T-cell (primary cell): ENCODE data around the gene SRSF2. TPM values are rescaled to one million over a fixed set of nuclear protein-coding genes. Genes with fewer than 3 reads are reported as not detected.

Source experiments
- ATAC-seq, 4 experiments: fragments of 200-7000 bp in 3 of 4; fragments of 150-1000 bp in 1 of 4; cut with Tn5 transposase; replicated peaks in 1 of 4; 1 replicate in 3 of 4; 2 replicates in 1 of 4; pipeline ENCODE4 v1.10.0; 2021; ENCODE audit warnings: moderate library complexity in 3 of 4, mild to moderate bottlenecking in 2 of 4, moderate number of reproducible peaks in 1 of 4
- CTCF ChIA-PET, 2 donors: fragments of 300-600 bp; sonication (Branson Sonifier 250); formaldehyde crosslinking; loops; one replicate each; lab custom pipeline; 2022; ENCODE audit warnings: antibody characterized with exemption in 2 of 2; lab: Charles Lee
- POLR2A ChIA-PET, 2 donors: fragments of 300-600 bp; sonication (Branson Sonifier 250); formaldehyde crosslinking; loops; one replicate each; lab custom pipeline; 2022; ENCODE audit warnings: antibody characterized with exemption in 2 of 2; lab: Charles Lee
- DNase-seq, 35 experiments: peaks; one replicate each; pipeline versions ENCODE4 v3.0.0 to v3.0.0-alpha.2; 2013 to 2023
- H3K27ac ChIP-seq: one replicate; pipeline ENCODE4 v1.5.1; 2013; ENCODE audit warnings: low read length
- H3K27me3 ChIP-seq, 2 experiments: replicated peaks in 1 of 2; 1 replicate in 1 of 2; 2 replicates in 1 of 2; pipeline versions ENCODE4 v1.6.1 to v1.7.0; 2013; ENCODE audit warnings: low read length in 1 of 2, mixed read lengths in 1 of 2; ENCODE audit not compliant: control insufficient read depth in 2 of 2, insufficient read depth in 2 of 2; ENCODE audit errors: extremely low read depth in 1 of 2
- H3K36me3 ChIP-seq, 2 donors: 1 replicate in 1 of 2; 2 replicates in 1 of 2; pipeline versions ENCODE4 v1.6.1 to v1.7.0; 2013; ENCODE audit warnings: low read length in 1 of 2; ENCODE audit not compliant: control insufficient read depth in 2 of 2, insufficient read depth in 1 of 2; ENCODE audit errors: extremely low read depth in 1 of 2
- H3K4me1 ChIP-seq, 2 experiments: 1 replicate in 1 of 2; 2 replicates in 1 of 2; pipeline versions ENCODE4 v1.6.1 to v1.7.0; 2013; ENCODE audit warnings: low read length in 2 of 2, mixed read lengths in 1 of 2; ENCODE audit not compliant: insufficient read depth in 2 of 2, control insufficient read depth in 1 of 2; ENCODE audit errors: extremely low read depth in 1 of 2
- H3K4me3 ChIP-seq, 2 donors: 1 replicate in 1 of 2; 2 replicates in 1 of 2; pipeline versions ENCODE4 v1.5.1 to v1.7.0; 2013; ENCODE audit warnings: mild to moderate bottlenecking in 2 of 2, low read length in 1 of 2, moderate library complexity in 1 of 2; ENCODE audit not compliant: control insufficient read depth in 1 of 2; ENCODE audit errors: extremely low read depth in 1 of 2
- H3K9me3 ChIP-seq: 2 replicates; pipeline ENCODE4 v1.7.0; 2013
- H3K27ac Mint-ChIP-seq, 2 donors: one replicate each; pipeline ENCODE4 v1.8.0; 2020 to 2021; ENCODE audit warnings: mild to moderate bottlenecking in 2 of 2, mixed read lengths in 2 of 2
- H3K27me3 Mint-ChIP-seq, 2 donors: one replicate each; pipeline ENCODE4 v1.8.0; 2021 to 2022; ENCODE audit warnings: mixed read lengths in 2 of 2
- H3K36me3 Mint-ChIP-seq: one replicate; pipeline ENCODE4 v1.8.0; 2021; ENCODE audit warnings: mixed read lengths
- H3K4me1 Mint-ChIP-seq, 3 donors: one replicate each; pipeline ENCODE4 v1.8.0; 2020 to 2022; ENCODE audit warnings: mixed read lengths in 3 of 3, mild to moderate bottlenecking in 1 of 3
- H3K4me3 Mint-ChIP-seq, 3 donors: one replicate each; pipeline ENCODE4 v1.8.0; 2020 to 2022; ENCODE audit warnings: mild to moderate bottlenecking in 3 of 3, mixed read lengths in 3 of 3, moderate library complexity in 3 of 3
- H3K9me3 Mint-ChIP-seq, 3 donors: one replicate each; pipeline ENCODE4 v1.8.0; 2020 to 2022; ENCODE audit warnings: mixed read lengths in 3 of 3
- WGBS: methylation state at CpG from one replicate; pipeline ENCODE4 v1.1.5; 2013; ENCODE audit warnings: missing lambda C conversion rate; ENCODE audit not compliant: insufficient coverage; 5-methylcytosine and 5-hydroxymethylcytosine counted together
- total RNA-seq, 35 experiments: library from RNA in 6 of 35; stranded (reverse) in 6 of 35; fragments of 120-200 nt in 1 of 35; gene quantifications; one replicate each; pipeline versions ENCODE4 v1.2.1 to v1.2.4 and lab custom pipeline; 2013 to 2026

Gene SRSF2, protein sequence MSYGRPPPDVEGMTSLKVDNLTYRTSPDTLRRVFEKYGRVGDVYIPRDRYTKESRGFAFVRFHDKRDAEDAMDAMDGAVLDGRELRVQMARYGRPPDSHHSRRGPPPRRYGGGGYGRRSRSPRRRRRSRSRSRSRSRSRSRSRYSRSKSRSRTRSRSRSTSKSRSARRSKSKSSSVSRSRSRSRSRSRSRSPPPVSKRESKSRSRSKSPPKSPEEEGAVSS
- total RNA-seq (100 to 1,000 TPM; 349 to 413 (median 382) TPM), total RNA-seq (lab: John Stamatoyannopoulos, UW) (280 to 709 (median 559) reads per million in 29 experiments)
- 206 TPM for total RNA-seq (2013)

DNA sequence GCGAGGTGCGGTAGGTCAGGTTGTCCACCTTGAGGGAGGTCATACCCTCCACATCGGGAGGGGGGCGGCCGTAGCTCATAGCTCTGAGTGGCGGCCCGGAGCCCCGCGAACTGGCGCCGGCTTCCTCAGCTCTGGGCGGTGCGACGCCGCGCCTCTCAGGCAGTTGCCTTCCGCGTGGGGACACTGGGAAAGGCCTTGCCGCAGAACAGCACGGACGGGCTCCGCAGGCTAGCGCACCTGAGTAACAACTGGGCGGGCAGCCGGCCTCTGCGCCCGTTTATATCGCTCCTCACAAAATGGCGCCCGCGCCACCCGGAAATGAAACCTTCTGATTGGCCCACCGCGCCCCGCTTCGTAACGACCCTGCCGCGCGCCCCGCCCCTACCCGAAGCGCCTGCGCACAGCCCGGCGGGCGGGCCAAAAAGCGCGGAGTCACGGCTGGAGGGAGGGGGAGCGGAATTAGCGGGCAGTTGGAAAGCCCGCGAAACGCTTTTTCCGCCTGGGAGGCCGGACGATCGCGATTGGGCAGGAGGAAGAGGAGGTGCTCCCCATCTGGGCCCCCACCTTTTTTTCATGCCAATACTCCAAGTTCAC lies at the start of gene SRSF2:
Gene SRSF2, minus strand, starts transcription at position 250 of the 594 bp plus-strand sequence. Its CDS starts 171 bp downstream, at position 79.
- peaks cover 42% of the 10 kb centered on the region for H3K36me3 Mint-ChIP-seq
- peak; percentile 68 to 78 (median 72) for ATAC-seq
- H3K27ac Mint-ChIP-seq = peak within 1 kb of the TSS; percentile 97 to 98
- H3K27me3 ChIP-seq = no peaks in the 10 kb centered on the region
- peaks cover 29 to 42% of the 10 kb centered on the region in 2 experiments for H3K4me1 ChIP-seq
- no peaks in the 10 kb centered on the region for H3K9me3 Mint-ChIP-seq
- peak within 1 kb of the TSS; percentile 81 to 94 for H3K4me3 ChIP-seq
- peak; percentile 94 to 100 (median 98) for DNase-seq
- ChIA-PET POLR2A (interaction anchor here (0.6 to 1.2 kb wide), 3 partner anchors 9 to 79 kb away, joined by 3 to 6 read pairs (median 4); partner anchors contain the start of genes JMJD6 (in 1 of the 2) and METTL23 (in 1 of the 2)), CTCF (interaction anchor here in 1 of 2 donors (1.9 kb wide), 1 partner anchor 10 kb away, joined by 7 read pairs; the partner anchor contains the start of genes JMJD6 and METTL23)
- peaks cover 58 to 65% (median 61%) of the 10 kb centered on the region in 3 donors for H3K4me1 Mint-ChIP-seq
- WGBS = under 1% methylated on average over 51 of the region's 60 CpGs
- peaks cover 0 to 54% of the 10 kb centered on the region in 2 donors for H3K36me3 ChIP-seq
- H3K27me3 Mint-ChIP-seq = no peaks in the 10 kb centered on the region
- H3K9me3 ChIP-seq = no peaks in the 10 kb centered on the region
- peak within 1 kb of the TSS; percentile 95 to 97 (median 96) for H3K4me3 Mint-ChIP-seq
- peak within 1 kb of the TSS; percentile 97 for H3K27ac ChIP-seq

DNA sequence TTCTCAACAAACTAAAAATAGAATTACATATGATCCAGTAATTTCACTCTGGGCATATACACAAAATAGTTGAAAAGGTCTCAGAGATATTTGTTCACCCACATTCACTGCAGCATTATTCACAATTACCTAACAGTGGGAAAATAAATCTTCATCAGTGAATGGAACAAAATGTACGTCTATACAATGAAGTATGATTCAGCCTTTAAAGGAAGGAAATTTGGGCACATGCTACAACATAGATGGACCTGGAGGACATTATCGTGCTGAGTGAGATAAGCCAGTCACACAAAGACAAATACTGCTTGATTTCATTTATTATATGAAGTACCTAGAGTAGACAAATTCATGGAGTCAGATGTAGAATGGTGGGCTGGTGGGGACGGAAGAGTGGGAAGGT lies 47.8 kb upstream of the SRSF2 start:
- Histone ChIP-seq H3K27ac (no peak overlapping the region), H3K36me3 (peaks cover 0 to 7% of the 10 kb centered on the region in 2 donors), H3K27me3 (no peaks in the 10 kb centered on the region), H3K4me1 (no peaks in the 10 kb centered on the region), H3K4me3 (no peak overlapping the region), H3K9me3 (no peaks in the 10 kb centered on the region)
- Mint-ChIP-seq H3K4me1 (peaks cover 0 to 7% (median 0%) of the 10 kb centered on the region in 3 donors), H3K36me3 (peaks cover 26% of the 10 kb centered on the region), H3K9me3 (no peaks in the 10 kb centered on the region), H3K4me3 (no peak overlapping the region), H3K27me3 (no peaks in the 10 kb centered on the region), H3K27ac (no peak overlapping the region)
- POLR2A ChIA-PET = no interaction called here
- CTCF ChIA-PET = no interaction called here
- ATAC-seq (no peak), DNase-seq (no peak)
- WGBS = no CpG with 5 or more reads among the region's 3 CpGs

DNA sequence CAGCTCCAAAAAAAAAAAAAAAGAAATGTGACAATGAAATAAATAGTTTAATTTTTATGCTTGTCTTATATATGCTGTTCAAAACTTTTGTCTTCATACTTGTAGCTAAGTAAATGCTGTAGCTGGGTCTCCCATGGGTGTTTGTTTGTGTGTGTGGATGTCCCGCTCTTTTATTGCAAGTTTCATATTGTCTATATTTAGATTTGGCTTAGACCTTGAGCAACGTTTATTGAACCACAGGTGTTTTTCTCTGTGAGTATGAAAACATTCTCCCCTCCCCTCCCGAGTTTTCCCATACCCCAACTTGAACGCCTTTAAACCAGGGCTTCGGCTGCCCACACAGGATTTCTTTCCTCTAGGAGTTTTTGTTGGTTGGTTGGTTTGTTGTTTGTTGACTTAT lies 46.0 kb upstream of the SRSF2 start:
- ChIA-PET CTCF (interaction anchor here in 1 of 2 donors (0.6 kb wide), 1 partner anchor 11 kb away, joined by 3 read pairs; no protein-coding TSS in a partner anchor), POLR2A (no interaction called here)
- ATAC-seq (no peak), DNase-seq (no peak)
- Histone ChIP-seq H3K4me3 (no peak overlapping the region), H3K36me3 (peaks cover 0 to 18% of the 10 kb centered on the region in 2 donors), H3K9me3 (no peaks in the 10 kb centered on the region), H3K27ac (no peak overlapping the region), H3K27me3 (no peaks in the 10 kb centered on the region), H3K4me1 (no peaks in the 10 kb centered on the region)
- Mint-ChIP-seq H3K4me3 (no peak overlapping the region), H3K27me3 (no peaks in the 10 kb centered on the region), H3K36me3 (peaks cover 29% of the 10 kb centered on the region), H3K9me3 (no peaks in the 10 kb centered on the region), H3K27ac (no peak overlapping the region), H3K4me1 (peaks cover 0 to 7% (median 0%) of the 10 kb centered on the region in 3 donors)
- WGBS = no CpG with 5 or more reads among the region's 5 CpGs

DNA sequence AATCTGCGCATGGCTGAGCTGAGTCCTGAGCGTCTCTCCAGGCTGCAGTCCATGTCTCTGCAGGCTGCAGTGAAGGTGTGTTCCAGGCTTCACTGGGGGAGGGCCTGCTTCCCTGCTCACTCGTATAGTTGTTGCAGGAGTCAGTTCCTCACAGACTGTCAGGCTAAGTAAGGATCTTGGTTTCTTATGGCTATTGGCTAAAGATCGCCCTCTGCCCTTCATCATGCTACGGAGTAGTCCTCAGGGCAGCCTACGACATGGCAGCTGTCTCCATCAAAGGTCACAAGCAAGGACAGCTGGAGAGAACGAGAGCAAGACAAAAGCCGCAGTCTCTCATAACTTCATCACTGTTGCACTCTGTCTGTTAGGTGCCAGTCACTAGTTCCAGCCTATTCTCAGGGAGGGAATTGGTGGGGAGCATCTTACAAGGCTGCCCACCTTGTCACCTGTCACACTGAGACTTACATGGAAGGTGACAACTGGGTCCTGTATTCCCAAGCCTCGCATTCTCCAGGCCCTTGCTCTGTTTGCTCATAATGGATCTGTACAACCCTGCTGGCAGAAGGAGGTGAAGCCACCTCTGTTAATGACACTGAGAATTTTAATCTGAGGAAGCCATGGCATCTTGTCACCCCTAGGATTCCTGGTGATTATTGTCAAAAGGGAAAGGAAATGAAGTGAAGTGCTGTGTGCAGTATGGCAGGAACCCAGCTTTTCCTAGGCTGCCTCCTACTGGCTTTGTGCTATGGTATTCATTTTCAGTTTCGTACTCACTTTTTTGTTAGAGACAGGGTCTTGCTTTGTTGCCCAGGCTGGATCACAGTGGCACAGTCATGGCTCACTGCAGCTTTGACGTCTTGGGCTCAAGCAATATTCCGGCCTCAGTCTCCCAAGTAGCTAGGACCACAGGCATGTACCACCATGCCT lies 44.2 kb upstream of the SRSF2 start:
- DNase-seq (peak in 1 of 35 experiments; percentile 41), ATAC-seq (peak in 2 of 4 experiments; percentile 32 to 61)
- Mint-ChIP-seq H3K9me3 (no peaks in the 10 kb centered on the region), H3K36me3 (peaks cover 36% of the 10 kb centered on the region), H3K27ac (no peak overlapping the region), H3K4me1 (peaks cover 0 to 2% (median 0%) of the 10 kb centered on the region in 3 donors), H3K4me3 (no peak overlapping the region), H3K27me3 (no peaks in the 10 kb centered on the region)
- CTCF ChIA-PET = interaction anchor here in 1 of 2 donors (0.7 kb wide), 1 partner anchor 42 kb away, joined by 4 read pairs; no protein-coding TSS in a partner anchor
- 94% methylated on average over 8 of the region's 12 CpGs for WGBS
- POLR2A ChIA-PET = no interaction called here
- Histone ChIP-seq H3K27me3 (no peaks in the 10 kb centered on the region), H3K4me1 (no peaks in the 10 kb centered on the region), H3K4me3 (no peak overlapping the region), H3K27ac (no peak overlapping the region), H3K9me3 (no peaks in the 10 kb centered on the region), H3K36me3 (peaks cover 0 to 34% of the 10 kb centered on the region in 2 donors)

DNA sequence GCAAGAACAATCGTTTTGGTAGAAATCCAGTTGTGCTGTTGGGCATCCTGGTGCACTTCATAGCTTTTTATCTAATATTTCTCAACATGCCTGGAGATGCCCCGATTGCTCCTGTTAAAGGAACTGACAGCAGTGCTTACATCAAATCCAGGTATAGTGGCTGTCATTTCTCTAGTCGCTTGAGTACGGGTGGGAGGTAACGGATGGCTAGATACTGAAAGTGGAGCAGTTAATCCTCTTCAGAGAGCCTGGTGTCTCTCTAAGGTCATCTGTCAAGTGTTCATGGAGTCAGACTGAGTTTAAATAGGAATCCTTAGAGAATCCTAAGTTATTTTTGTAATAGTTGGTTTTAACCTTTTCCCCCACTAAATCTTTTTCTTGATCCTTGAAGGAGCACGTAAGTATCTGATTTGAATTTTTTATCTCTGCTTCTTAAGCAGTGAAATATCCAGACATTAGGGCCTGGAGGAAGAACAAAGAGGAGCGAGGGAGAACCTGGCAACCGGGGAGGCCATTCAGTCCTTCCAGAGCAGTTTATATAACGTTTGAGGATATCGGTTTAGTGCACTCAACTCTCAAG lies 38.0 kb upstream of the SRSF2 start:
- Histone ChIP-seq H3K9me3 (no peaks in the 10 kb centered on the region), H3K4me3 (no peak overlapping the region), H3K27ac (no peak overlapping the region), H3K27me3 (no peaks in the 10 kb centered on the region), H3K4me1 (peaks cover 0 to 26% of the 10 kb centered on the region in 2 experiments), H3K36me3 (peaks cover 2 to 58% of the 10 kb centered on the region in 2 donors)
- no peak for ATAC-seq
- DNase-seq = no peak
- H3K4me3 Mint-ChIP-seq = no peak overlapping the region
- peaks cover 18 to 28% (median 27%) of the 10 kb centered on the region in 3 donors for H3K4me1 Mint-ChIP-seq
- H3K27me3 Mint-ChIP-seq = no peaks in the 10 kb centered on the region
- H3K9me3 Mint-ChIP-seq = no peaks in the 10 kb centered on the region
- WGBS = 100% methylated on average over 1 of the region's 10 CpGs
- CTCF ChIA-PET = no interaction called here
- POLR2A ChIA-PET = interaction anchor here in 1 of 2 donors (0.8 kb wide), 1 partner anchor 22 kb away, joined by 3 read pairs; no protein-coding TSS in a partner anchor
- H3K27ac Mint-ChIP-seq = peak overlapping the region; percentile 49 to 52
- H3K36me3 Mint-ChIP-seq = peaks cover 48% of the 10 kb centered on the region
